ENCODE data around the gene SLC24A3.

Gene SLC24A3

GRCh38 chr20:19381947-19382346 lies 169.5 kb downstream of the SLC24A3 start:
- no peak for TF ChIP-seq CTCF (IDR thresholded peaks at IDR 0.05; ENCODE audit: low read depth, low read length, missing control alignments)
- DNase-seq (ENCODE audit: extremely low read depth, low read depth), result no peak
- H3K4me3 ChIP-seq (replicated peaks; ENCODE audit: low read depth, low read length), result no peak overlapping the region

- TF ChIP-seq CTCF (IDR thresholded peaks at IDR 0.05; ENCODE audit: low read depth, low read length, missing control alignments), result no peak
- DNase-seq (ENCODE audit: extremely low read depth, low read depth), result no peak
- H3K4me3 ChIP-seq (replicated peaks; ENCODE audit: low read depth, low read length), result no peak overlapping the region
Observed at GRCh38 chr20:19382386-19383340, 170.2 kb downstream of the SLC24A3 start.

- no peak for DNase-seq (ENCODE audit: extremely low read depth, low read depth)
- TF ChIP-seq CTCF (IDR thresholded peaks at IDR 0.05; ENCODE audit: low read depth, low read length, missing control alignments), result no peak
- no peak overlapping the region for H3K4me3 ChIP-seq (replicated peaks; ENCODE audit: low read depth, low read length)
Observed at GRCh38 chr20:19384940-19385339, 172.5 kb downstream of the SLC24A3 start.

GRCh38 chr20:19387251-19387650 lies 174.8 kb downstream of the SLC24A3 start:
- no peak overlapping the region for H3K4me3 ChIP-seq (replicated peaks; ENCODE audit: low read depth, low read length)

GRCh38 chr20:19392344-19393130 lies 180.1 kb downstream of the SLC24A3 start:
- TF ChIP-seq CTCF (IDR thresholded peaks at IDR 0.05; ENCODE audit: low read depth, low read length, missing control alignments), result no peak
- no peak overlapping the region for H3K4me3 ChIP-seq (replicated peaks; ENCODE audit: low read depth, low read length)
- no peak for DNase-seq (ENCODE audit: extremely low read depth, low read depth)

More at GRCh38 chr20:19387251-19387650, 174.8 kb downstream of the SLC24A3 start:
- no peak for TF ChIP-seq CTCF (IDR thresholded peaks at IDR 0.05; ENCODE audit: low read depth, low read length, missing control alignments)
- DNase-seq (ENCODE audit: extremely low read depth, low read depth), result no peak

GRCh38 chr20:19396460-19397081 lies 184.1 kb downstream of the SLC24A3 start:
- H3K4me3 ChIP-seq (replicated peaks; ENCODE audit: low read depth, low read length), result no peak overlapping the region
- TF ChIP-seq CTCF (IDR thresholded peaks at IDR 0.05; ENCODE audit: low read depth, low read length, missing control alignments), result no peak
- no peak for DNase-seq (ENCODE audit: extremely low read depth, low read depth)
